H1 (cell line): ENCODE measurements around the gene SLC2A13. TPM values are rescaled to one million over a fixed set of nuclear protein-coding genes. Genes with fewer than 3 reads are reported as not detected.

Experiments
- ATF2 ChIP-seq: IDR thresholded peaks from 2 replicates; pipeline ENCODE4 v1.6.1; 2012; ENCODE audit warnings: low read length, inconsistent platforms
- ATF3 ChIP-seq: IDR thresholded peaks from 2 replicates; pipeline ENCODE4 v1.6.1; 2011; ENCODE audit warnings: low read depth, mild to moderate bottlenecking, low read length; ENCODE audit not compliant: insufficient read depth
- BACH1 ChIP-seq: IDR thresholded peaks from 2 replicates; pipeline ENCODE4 v1.6.1; 2012; ENCODE audit warnings: low read length, improper control_type of control experiment
- CHD7 ChIP-seq: fragments of 300-600 bp; sonication (generic); IDR thresholded peaks from 2 replicates; pipeline ENCODE4 v1.7.1; 2012; ENCODE audit warnings: low read length, moderate library complexity, mild to moderate bottlenecking, inconsistent platforms; ENCODE audit not compliant: insufficient replicate concordance
- HDAC2 ChIP-seq, 2 experiments: fragments of 300-600 bp in 1 of 2; sonication (generic) in 1 of 2; IDR thresholded peaks; 2 replicates each; pipeline ENCODE4 v1.6.1; 2011 to 2012; ENCODE audit warnings: low read depth in 2 of 2, low read length in 2 of 2, mild to moderate bottlenecking in 2 of 2, moderate library complexity in 2 of 2, borderline replicate concordance in 1 of 2, inconsistent platforms in 1 of 2
- SIN3A ChIP-seq, 2 experiments: IDR thresholded peaks in 1 of 2; conservative IDR thresholded peaks in 1 of 2; 2 replicates each; pipeline ENCODE4 v1.6.1; 2011 to 2012; ENCODE audit warnings: low read length in 2 of 2, improper control_type of control experiment in 1 of 2, low read depth in 1 of 2, mild to moderate bottlenecking in 1 of 2
- SRF ChIP-seq: IDR thresholded peaks from 2 replicates; pipeline ENCODE4 v1.6.1; 2011; ENCODE audit warnings: mild to moderate bottlenecking, low read depth, low read length, moderate library complexity
- ZNF274 ChIP-seq: IDR thresholded peaks from 2 replicates; pipeline ENCODE4 v1.7.0; 2012; ENCODE audit warnings: low read length, borderline replicate concordance; ENCODE audit errors: extremely low read depth
- polyA plus RNA-seq, 7 experiments: library from polyadenylated mRNA; depleted of rRNA in 3 of 7; stranded (reverse) in 5 of 7; unstranded in 2 of 7; fragments of >200 nt in 5 of 7; fragments of 200-250 nt in 2 of 7; gene quantifications; 1 replicate in 5 of 7; 2 replicates in 1 of 7; 4 replicates in 1 of 7; pipeline versions ENCODE4 v1.2.1 to v1.2.3, GENCODE V29; 2011 to 2013; ENCODE audit warnings: missing spikeins in 2 of 7, mixed read lengths in 2 of 7
- total RNA-seq: library from RNA; stranded (reverse); fragmentation: NEBNext Ultra II Directional; extraction: Animal tissue kit (Norgen Biotek cat#: 25700); gene quantifications from 2 replicates; pipeline ENCODE4 v1.2.1, GENCODE V29; 2021

SLC2A13 gene
- total and polyA plus RNA-seq, 2 of the 8 experiments (the other 6 are each of a cell fraction or from before 2014, with no cell fraction given): 2.8 to 9.6 TPM

GRCh38 chr12:39798977-39799376 is 306.9 kb downstream of the SLC2A13 start (continued):
- TF ChIP-seq CHD7 (no peak), SRF (no peak), SIN3A (conservative IDR thresholded peaks at IDR 0.05 in 1 of 2, IDR thresholded peaks at IDR 0.05 in 1 of 2; ENCODE audit: low read depth in 1 of 2, low read length in 2 of 2) (no peak), HDAC2 (IDR thresholded peaks at IDR 0.05; ENCODE audit: borderline replicate concordance in 1 of 2, low read depth in 2 of 2, low read length in 2 of 2) (no peak), ATF3 (no peak), ATF2 (no peak), BACH1 (no peak), ZNF274 (no peak)
